Thyroid gland (tissue), 4 donors: ENCODE measurements around the gene LBX1. TPM values are rescaled to one million over a fixed set of nuclear protein-coding genes. Genes with fewer than 3 reads are reported as not detected.

Source experiments
- DNase-seq, 2 donors: peaks; one replicate each; pipeline ENCODE4 v3.0.0-alpha.2; 2019
- H3K27ac ChIP-seq, 3 donors: fragments of 200-600 bp; sonication (generic); 1 replicate in 2 of 3; 2 replicates in 1 of 3; pipeline ENCODE4 v1.5.1; 2016 to 2019; ENCODE audit warnings: mild to moderate bottlenecking in 1 of 3, moderate library complexity in 1 of 3
- H3K27me3 ChIP-seq: fragments of 200-600 bp; sonication (generic); one replicate; pipeline ENCODE4 v1.5.1; 2019
- H3K36me3 ChIP-seq, 2 donors: fragments of 200-600 bp; sonication (generic); one replicate each; pipeline ENCODE4 v1.5.1; 2016 to 2019
- H3K4me1 ChIP-seq, 2 donors: fragments of 200-600 bp; sonication (generic); one replicate each; pipeline ENCODE4 v1.5.1; 2017 to 2019
- H3K4me3 ChIP-seq, 3 donors: fragments of 200-600 bp; sonication (generic); replicated peaks in 1 of 3; 1 replicate in 2 of 3; 2 replicates in 1 of 3; pipeline ENCODE4 v1.5.1; 2016; ENCODE audit warnings: mild to moderate bottlenecking in 1 of 3
- H3K9me3 ChIP-seq: fragments of 200-600 bp; sonication (generic); one replicate; pipeline ENCODE4 v1.5.1; 2017
- CTCF ChIP-seq, 6 experiments: fragments of 200-600 bp in 3 of 6; fragments of 450-650 bp in 3 of 6; sonication (generic) in 3 of 6; IDR thresholded peaks; one replicate each; pipeline ENCODE4 v1.5.1; 2016 to 2019; ENCODE audit warnings: antibody characterized with exemption in 6 of 6, mild to moderate bottlenecking in 2 of 6, inconsistent platforms in 1 of 6, moderate library complexity in 1 of 6
- POLR2A ChIP-seq, 2 donors: fragments of 450-650 bp; IDR thresholded peaks; one replicate each; pipeline ENCODE4 v1.6.1; 2017; ENCODE audit warnings: antibody characterized with exemption in 2 of 2, mild to moderate bottlenecking in 2 of 2, moderate library complexity in 1 of 2
- WGBS, 2 donors: methylation state at CpG; one replicate each; pipeline ENCODE4 v1.1.5; 2017; 5-methylcytosine and 5-hydroxymethylcytosine counted together
- intact Hi-C: fragments of 100-400 bp; cut with DNase I; formaldehyde crosslinking; loops from one replicate; pipeline ENCODE4 v1.15.1; 2023
- total RNA-seq, 4 donors: library from RNA; depleted of rRNA; stranded (reverse); fragments of >200 nt; gene quantifications; one replicate each; pipeline ENCODE4 v1.2.3, GENCODE V29; 2016

LBX1 gene
- total RNA-seq, 4 donors from 2014 or later = not detected

DNA sequence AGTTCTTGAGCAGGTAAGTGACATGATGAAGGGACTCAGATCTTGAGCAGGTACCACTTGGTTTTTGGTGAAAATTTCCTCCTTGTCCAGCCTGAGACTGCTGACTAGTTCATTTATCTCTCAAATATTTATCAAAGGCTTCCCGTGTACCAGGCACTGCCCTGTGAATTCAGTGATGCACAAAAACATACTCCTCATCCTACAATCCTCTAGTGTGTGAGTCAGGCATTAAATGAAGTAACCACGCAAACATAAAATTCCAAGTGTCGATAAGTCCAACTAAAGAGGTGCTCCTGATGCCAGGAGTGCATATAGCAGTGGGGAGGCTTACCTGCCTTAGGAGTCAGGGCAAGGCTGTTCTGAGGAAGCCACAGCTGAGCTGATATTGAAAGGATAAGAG lies 41.5 kb upstream of the LBX1 start:
- H3K4me3 ChIP-seq = no peak overlapping the region
- TF ChIP-seq CTCF (IDR thresholded peaks at IDR 0.05) (no peak), POLR2A (IDR thresholded peaks at IDR 0.05) (no peak)
- DNase-seq = no peak
- H3K27me3 ChIP-seq = no peaks in the 10 kb centered on the region
- no peaks in the 10 kb centered on the region for H3K36me3 ChIP-seq
- H3K9me3 ChIP-seq = no peaks in the 10 kb centered on the region
- H3K27ac ChIP-seq = no peak overlapping the region
- WGBS, 2 donors = 46 to 62% methylated on average over 3 of the region's 3 CpGs
- H3K4me1 ChIP-seq = no peaks in the 10 kb centered on the region
- intact Hi-C loops = loop anchor here (5.0 kb wide), 1 partner anchor 297 kb away; no protein-coding TSS in a partner anchor

DNA sequence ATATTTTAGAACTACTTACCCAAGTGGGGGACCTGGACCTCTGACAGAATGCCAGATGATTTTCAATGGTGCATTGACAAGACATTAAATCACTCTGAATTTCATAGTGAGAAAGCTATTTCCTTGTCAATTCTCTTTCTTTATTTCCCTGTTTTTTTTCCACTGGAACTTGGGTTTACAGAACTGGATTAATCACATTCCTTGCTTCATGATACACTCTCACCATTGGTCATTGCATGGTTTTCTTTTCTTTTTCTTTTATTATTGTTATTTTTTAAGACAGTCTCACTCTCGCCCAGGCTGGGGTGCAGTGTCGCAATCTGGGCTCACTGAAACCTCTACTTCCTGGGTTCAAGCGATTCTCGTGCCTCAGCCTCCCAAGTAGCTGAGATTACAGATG lies 38.5 kb upstream of the LBX1 start:
- intact Hi-C loops = no loop called here
- TF ChIP-seq CTCF (IDR thresholded peaks at IDR 0.05) (no peak), POLR2A (IDR thresholded peaks at IDR 0.05) (no peak)
- no peak overlapping the region for H3K4me3 ChIP-seq
- no peak overlapping the region for H3K27ac ChIP-seq
- DNase-seq = no peak
- no peaks in the 10 kb centered on the region for H3K36me3 ChIP-seq
- no peaks in the 10 kb centered on the region for H3K9me3 ChIP-seq
- no peaks in the 10 kb centered on the region for H3K27me3 ChIP-seq
- no peaks in the 10 kb centered on the region for H3K4me1 ChIP-seq
- WGBS, 2 donors = 81 to 95% methylated on average over 4 of the region's 4 CpGs

DNA sequence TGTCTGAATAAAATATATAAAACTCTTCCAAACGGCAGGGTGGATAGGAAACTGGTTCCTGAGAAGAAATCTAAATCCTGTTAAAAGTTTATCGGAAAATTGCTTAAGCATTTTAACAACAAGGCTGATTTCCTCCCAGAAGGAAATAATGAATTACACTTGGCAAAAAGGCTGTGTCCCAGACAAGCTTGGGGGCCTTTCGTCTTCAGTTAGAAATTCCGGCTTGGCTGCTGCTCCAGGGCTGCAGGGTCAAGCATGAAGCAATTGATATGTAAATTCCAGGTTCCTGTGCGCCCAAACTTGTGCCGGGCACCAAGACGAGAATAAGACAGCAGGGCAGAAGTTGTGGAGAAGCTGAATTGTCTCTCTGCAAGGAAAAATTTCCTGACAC lies 38.0 kb upstream of the LBX1 start:
- Histone ChIP-seq H3K4me3 (no peak overlapping the region), H3K27me3 (no peaks in the 10 kb centered on the region), H3K36me3 (no peaks in the 10 kb centered on the region), H3K4me1 (no peaks in the 10 kb centered on the region), H3K27ac (no peak overlapping the region), H3K9me3 (no peaks in the 10 kb centered on the region)
- no peak for DNase-seq
- TF ChIP-seq POLR2A (IDR thresholded peaks at IDR 0.05) = no peak
- no peak for TF ChIP-seq CTCF (IDR thresholded peaks at IDR 0.05)
- intact Hi-C loops = no loop called here
- 45 to 74% methylated on average over 7 of the region's 7 CpGs for WGBS, 2 donors

- WGBS, 2 donors = 80 to 87% methylated on average over 9 to 10 of the region's 13 CpGs
- Histone ChIP-seq H3K4me1 (no peaks in the 10 kb centered on the region), H3K4me3 (no peak overlapping the region), H3K36me3 (no peaks in the 10 kb centered on the region), H3K9me3 (no peaks in the 10 kb centered on the region), H3K27me3 (no peaks in the 10 kb centered on the region), H3K27ac (no peak overlapping the region)
- TF ChIP-seq POLR2A (IDR thresholded peaks at IDR 0.05) (no peak), CTCF (IDR thresholded peaks at IDR 0.05) (no peak)
- intact Hi-C loops = no loop called here
- no peak for DNase-seq
Measured at GRCh38 chr10:101266381-101267289, 37.4 kb upstream of the LBX1 start.

GRCh38 chr10:101263150-101263752 lies 34.0 kb upstream of the LBX1 start:
- WGBS, 2 donors = 59 to 60% methylated on average over 11 of the region's 11 CpGs
- H3K4me1 ChIP-seq = no peaks in the 10 kb centered on the region
- H3K27ac ChIP-seq = no peak overlapping the region
- H3K4me3 ChIP-seq = no peak overlapping the region
- no peaks in the 10 kb centered on the region for H3K36me3 ChIP-seq
- H3K9me3 ChIP-seq = no peaks in the 10 kb centered on the region
- intact Hi-C loops = no loop called here
- TF ChIP-seq CTCF (IDR thresholded peaks at IDR 0.05) = no peak
- no peaks in the 10 kb centered on the region for H3K27me3 ChIP-seq
- no peak for DNase-seq
